Esophagus squamous epithelium (tissue), 5 donors: Measurements from ENCODE around the gene BCAT1. TPM values are rescaled to one million over a fixed set of nuclear protein-coding genes. Genes with fewer than 3 reads are reported as not detected.

Source experiments
- DNase-seq: peaks from one replicate; lab custom pipeline; 2025; lab: John Stamatoyannopoulos, UW
- H3K27ac ChIP-seq, 4 donors: fragments of 200-600 bp; sonication (generic); one replicate each; pipeline ENCODE4 v1.5.1; 2016 to 2019; ENCODE audit warnings: mild to moderate bottlenecking in 1 of 4
- H3K27me3 ChIP-seq, 4 donors: fragments of 200-600 bp; sonication (generic); 1 replicate in 3 of 4; 2 replicates in 1 of 4; pipeline versions ENCODE4 v1.5.1 to v1.6.0; 2017 to 2021; ENCODE audit warnings: antibody characterized with exemption in 1 of 4
- H3K36me3 ChIP-seq, 3 donors: fragments of 200-600 bp; sonication (generic); one replicate each; pipeline ENCODE4 v1.5.1; 2016 to 2019
- H3K4me1 ChIP-seq, 3 donors: fragments of 200-600 bp; sonication (generic); one replicate each; pipeline ENCODE4 v1.5.1; 2017 to 2019
- H3K4me3 ChIP-seq, 4 donors: fragments of 200-600 bp; sonication (generic); 1 replicate in 3 of 4; 2 replicates in 1 of 4; pipeline ENCODE4 v1.5.1; 2016 to 2019; ENCODE audit warnings: mild to moderate bottlenecking in 2 of 4, moderate library complexity in 1 of 4
- H3K9me3 ChIP-seq, 3 donors: fragments of 200-600 bp; sonication (generic); one replicate each; pipeline ENCODE4 v1.5.1; 2016 to 2019
- POLR2A ChIP-seq, 4 donors: fragments of 450-650 bp; IDR thresholded peaks; one replicate each; pipeline ENCODE4 v1.6.1; 2017; ENCODE audit warnings: antibody characterized with exemption in 4 of 4, mild to moderate bottlenecking in 4 of 4, moderate library complexity in 3 of 4
- WGBS, 2 donors: methylation state at CpG; one replicate each; pipeline ENCODE4 v1.1.5; 2018; 5-methylcytosine and 5-hydroxymethylcytosine counted together
- intact Hi-C: fragments of 100-400 bp; cut with DNase I; formaldehyde crosslinking; loops from one replicate; pipeline ENCODE4 v1.15.0; 2022
- total RNA-seq, 4 donors: library from RNA; depleted of rRNA; stranded (reverse); fragments of >200 nt; gene quantifications; one replicate each; pipeline ENCODE4 v1.1.0, GENCODE V29; 2016
- TF ChIP-seq, protein P1 (sequence below), 6 experiments: fragments of 450-650 bp in 4 of 6; fragments of 200-600 bp in 2 of 6; sonication (generic) in 2 of 6; IDR thresholded peaks; one replicate each; pipeline ENCODE4 v1.5.1; 2016 to 2019; ENCODE audit warnings: antibody characterized with exemption in 6 of 6, mild to moderate bottlenecking in 4 of 6, moderate library complexity in 4 of 6
- donor health status: DM: yes; HTN: yes; CAD: no.

Gene BCAT1
- total RNA-seq, 4 donors from 2014 or later = 0.87 to 28.3 (median 9.6) TPM

- TF ChIP-seq, protein P1, sequence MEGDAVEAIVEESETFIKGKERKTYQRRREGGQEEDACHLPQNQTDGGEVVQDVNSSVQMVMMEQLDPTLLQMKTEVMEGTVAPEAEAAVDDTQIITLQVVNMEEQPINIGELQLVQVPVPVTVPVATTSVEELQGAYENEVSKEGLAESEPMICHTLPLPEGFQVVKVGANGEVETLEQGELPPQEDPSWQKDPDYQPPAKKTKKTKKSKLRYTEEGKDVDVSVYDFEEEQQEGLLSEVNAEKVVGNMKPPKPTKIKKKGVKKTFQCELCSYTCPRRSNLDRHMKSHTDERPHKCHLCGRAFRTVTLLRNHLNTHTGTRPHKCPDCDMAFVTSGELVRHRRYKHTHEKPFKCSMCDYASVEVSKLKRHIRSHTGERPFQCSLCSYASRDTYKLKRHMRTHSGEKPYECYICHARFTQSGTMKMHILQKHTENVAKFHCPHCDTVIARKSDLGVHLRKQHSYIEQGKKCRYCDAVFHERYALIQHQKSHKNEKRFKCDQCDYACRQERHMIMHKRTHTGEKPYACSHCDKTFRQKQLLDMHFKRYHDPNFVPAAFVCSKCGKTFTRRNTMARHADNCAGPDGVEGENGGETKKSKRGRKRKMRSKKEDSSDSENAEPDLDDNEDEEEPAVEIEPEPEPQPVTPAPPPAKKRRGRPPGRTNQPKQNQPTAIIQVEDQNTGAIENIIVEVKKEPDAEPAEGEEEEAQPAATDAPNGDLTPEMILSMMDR (IDR thresholded peaks at IDR 0.05) = peak in 1 of 6 experiments; percentile 1
- no peak for TF ChIP-seq POLR2A (IDR thresholded peaks at IDR 0.05)
- H3K4me1 ChIP-seq = no peaks in the 10 kb centered on the region
- no peaks in the 10 kb centered on the region for H3K9me3 ChIP-seq
- no peak overlapping the region for H3K4me3 ChIP-seq
- no peak for DNase-seq
- H3K27me3 ChIP-seq = no peaks in the 10 kb centered on the region
- intact Hi-C loops = no loop called here
- no peak overlapping the region for H3K27ac ChIP-seq
- 79 to 83% methylated on average over 7 to 8 of the region's 8 CpGs for WGBS, 2 donors
- H3K36me3 ChIP-seq = no peaks in the 10 kb centered on the region
Observed at GRCh38 chr12:24848941-24849477, 99.9 kb downstream of the BCAT1 start.

DNA sequence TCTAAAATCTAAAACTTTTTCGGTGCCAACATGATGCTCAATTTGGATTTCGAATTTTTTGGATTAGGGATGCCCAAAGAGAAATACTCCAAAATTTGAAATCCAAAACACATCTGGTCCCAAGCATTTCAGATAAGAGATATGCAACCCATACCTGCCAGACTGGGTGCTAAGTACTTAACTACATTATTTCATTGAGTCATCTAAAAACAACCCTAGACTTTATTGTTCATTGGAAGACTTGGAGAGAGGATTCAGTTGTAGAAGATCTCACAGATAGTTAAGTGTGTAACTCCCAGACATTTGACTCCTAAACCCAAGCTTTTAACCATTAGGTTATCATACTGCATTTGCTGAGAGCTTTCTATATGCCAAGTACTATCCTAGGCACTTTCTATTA, 102.2 kb downstream of the BCAT1 start:
- TF ChIP-seq, protein P1 (IDR thresholded peaks at IDR 0.05) = no peak
- TF ChIP-seq POLR2A (IDR thresholded peaks at IDR 0.05) = no peak
- whole genome bisulfite sequencing, 2 donors = 85 to 92% methylated on average over 2 of the region's 2 CpGs
- DNase-seq = no peak

DNA sequence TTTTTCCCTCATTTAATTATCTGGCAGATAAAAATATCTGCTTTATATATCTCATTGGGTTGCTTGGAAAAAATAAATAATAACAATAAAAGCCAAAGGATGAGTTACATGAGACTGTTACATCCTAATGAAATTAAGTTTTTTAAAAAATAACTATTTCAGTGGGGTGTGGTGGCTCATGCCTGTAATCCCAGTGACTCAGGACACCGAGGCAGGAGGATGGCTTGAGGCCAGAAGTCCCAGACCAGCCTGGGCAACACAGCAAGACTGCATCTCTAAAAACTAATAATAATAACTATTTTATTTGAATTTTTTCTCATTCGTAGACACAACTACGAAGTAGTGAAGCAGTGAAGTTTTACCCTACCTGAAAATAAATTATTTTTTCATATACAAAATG, 103.3 kb downstream of the BCAT1 start:
- Histone ChIP-seq H3K9me3 (no peaks in the 10 kb centered on the region), H3K27me3 (no peaks in the 10 kb centered on the region), H3K4me3 (no peak overlapping the region), H3K36me3 (no peaks in the 10 kb centered on the region), H3K27ac (no peak overlapping the region), H3K4me1 (peaks cover 0 to under 1% (median 0%) of the 10 kb centered on the region in 3 donors)
- intact Hi-C loops = no loop called here
- TF ChIP-seq, protein P1 (IDR thresholded peaks at IDR 0.05) = no peak
- no peak for TF ChIP-seq POLR2A (IDR thresholded peaks at IDR 0.05)
- DNase-seq = no peak
- WGBS, 2 donors = 69 to 81% methylated on average over 3 of the region's 3 CpGs

More for the DNA sequence above, 102.2 kb downstream of the BCAT1 start:
- no peaks in the 10 kb centered on the region for H3K4me1 ChIP-seq
- no peaks in the 10 kb centered on the region for H3K36me3 ChIP-seq
- no peaks in the 10 kb centered on the region for H3K27me3 ChIP-seq
- H3K4me3 ChIP-seq = no peak overlapping the region
- intact Hi-C loops = no loop called here
- no peaks in the 10 kb centered on the region for H3K9me3 ChIP-seq
- no peak overlapping the region for H3K27ac ChIP-seq

- Histone ChIP-seq H3K27ac (peak overlapping the region in 1 of 4 donors; percentile 68), H3K9me3 (no peaks in the 10 kb centered on the region), H3K4me1 (peaks cover 0 to 23% (median 19%) of the 10 kb centered on the region in 3 donors), H3K27me3 (no peaks in the 10 kb centered on the region), H3K4me3 (no peak overlapping the region), H3K36me3 (no peaks in the 10 kb centered on the region)
- intact Hi-C loops = no loop called here
- TF ChIP-seq, protein P1 (IDR thresholded peaks at IDR 0.05) = no peak
- no peak for DNase-seq
- WGBS, 2 donors = 38 to 64% methylated on average over 1 of the region's 1 CpG
Observed at GRCh38 chr12:24840046-24840800, 108.7 kb downstream of the BCAT1 start.

- no peak for DNase-seq
- 71 to 75% methylated on average over 13 of the region's 13 CpGs for WGBS, 2 donors
- Histone ChIP-seq H3K27me3 (no peaks in the 10 kb centered on the region), H3K9me3 (no peaks in the 10 kb centered on the region), H3K27ac (peak overlapping the region in 2 of 4 donors; percentile 68 to 78), H3K36me3 (no peaks in the 10 kb centered on the region), H3K4me3 (no peak overlapping the region), H3K4me1 (peaks cover 0 to 23% (median 19%) of the 10 kb centered on the region in 3 donors)
- intact Hi-C loops = no loop called here
- TF ChIP-seq POLR2A (IDR thresholded peaks at IDR 0.05) = no peak
- TF ChIP-seq, protein P1 (IDR thresholded peaks at IDR 0.05) = no peak
Observed at GRCh38 chr12:24839268-24839791, 109.6 kb downstream of the BCAT1 start.
